Astrocyte (in vitro differentiated cells and primary cell): Measurements from ENCODE around the gene RALGPS2.

Experiments used
- CTCF ChIP-seq: IDR thresholded peaks from 2 replicates; pipeline ENCODE4 v1.5.1; 2011; ENCODE audit warnings: low read depth, mild to moderate bottlenecking, inconsistent platforms, low read length, moderate library complexity; ENCODE audit not compliant: insufficient read depth
- EZH2 ChIP-seq: IDR thresholded peaks from 2 replicates; pipeline ENCODE4 v1.6.1; 2012; ENCODE audit warnings: mild to moderate bottlenecking, low read length, inconsistent platforms; ENCODE audit not compliant: insufficient read depth

GRCh38 chr1:178953034-178953433 is 228.0 kb downstream of the RALGPS2 start:
- no peak for TF ChIP-seq CTCF
- TF ChIP-seq EZH2 = no peak
